Osteocyte (in vitro differentiated cells): ENCODE measurements around the gene PMPCA. TPM values are rescaled to one million over a fixed set of nuclear protein-coding genes. Genes with fewer than 3 reads are reported as not detected.
"Not testable (repeated sequence)": the region's sequence is repeated elsewhere in the genome, so short reads cannot be mapped to it uniquely, and the experiment has no call there.

Experiments
- DNase-seq: peaks from one replicate; pipeline ENCODE4 v3.0.0; 2021; ENCODE audit warnings: mixed read lengths; ENCODE audit not compliant: unreplicated experiment; ENCODE audit errors: extremely low spot score
- H3K27ac Mint-ChIP-seq: one replicate; pipeline ENCODE4 v1.8.0; 2021; ENCODE audit warnings: mild to moderate bottlenecking, mixed read lengths; ENCODE audit not compliant: unreplicated experiment
- H3K27me3 Mint-ChIP-seq: one replicate; pipeline ENCODE4 v1.8.0; 2021; ENCODE audit warnings: mixed read lengths; ENCODE audit not compliant: unreplicated experiment
- H3K36me3 Mint-ChIP-seq: one replicate; pipeline ENCODE4 v1.8.0; 2021; ENCODE audit warnings: mixed read lengths; ENCODE audit not compliant: unreplicated experiment
- H3K4me1 Mint-ChIP-seq: one replicate; pipeline ENCODE4 v1.8.0; 2021; ENCODE audit warnings: mixed read lengths; ENCODE audit not compliant: unreplicated experiment
- H3K4me3 Mint-ChIP-seq: one replicate; pipeline ENCODE4 v1.8.0; 2021; ENCODE audit warnings: mild to moderate bottlenecking, moderate library complexity, mixed read lengths; ENCODE audit not compliant: unreplicated experiment
- H3K9me3 Mint-ChIP-seq: one replicate; pipeline ENCODE4 v1.8.0; 2021; ENCODE audit warnings: mixed read lengths; ENCODE audit not compliant: unreplicated experiment
- total RNA-seq: library from RNA; stranded (reverse); gene quantifications from 2 replicates; pipeline ENCODE4 v1.2.1, GENCODE V29; 2021
- TF ChIP-seq, protein P1 (sequence below): fragments of 200-600 bp; sonication (generic); IDR thresholded peaks from 2 replicates; pipeline ENCODE4 v1.5.0; 2021; ENCODE audit warnings: antibody characterized with exemption, mild to moderate bottlenecking, moderate library complexity

The PMPCA gene
- total RNA-seq, 1 donor from 2014 or later, result 52.8 TPM

DNA sequence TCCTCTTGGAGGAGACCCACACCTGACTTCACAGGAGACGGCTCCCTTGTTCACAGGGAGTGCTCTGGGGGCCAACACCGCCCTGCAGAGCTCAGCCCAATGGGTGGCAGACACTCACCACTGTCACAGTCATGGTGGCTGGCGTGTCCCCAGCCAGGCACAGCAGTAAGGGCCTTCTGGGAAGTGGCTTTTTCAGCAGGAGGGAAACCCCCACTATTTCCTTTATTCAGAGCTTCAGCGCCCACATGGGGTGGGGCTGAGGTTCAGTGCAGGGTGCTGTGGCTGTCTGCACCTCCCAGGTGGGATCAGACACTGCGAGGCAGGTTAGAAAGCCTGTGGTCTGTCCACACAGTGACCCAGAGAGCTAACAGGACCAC is 6.9 kb upstream of the PMPCA start:
- no peak overlapping the region for H3K4me3 Mint-ChIP-seq

DNA sequence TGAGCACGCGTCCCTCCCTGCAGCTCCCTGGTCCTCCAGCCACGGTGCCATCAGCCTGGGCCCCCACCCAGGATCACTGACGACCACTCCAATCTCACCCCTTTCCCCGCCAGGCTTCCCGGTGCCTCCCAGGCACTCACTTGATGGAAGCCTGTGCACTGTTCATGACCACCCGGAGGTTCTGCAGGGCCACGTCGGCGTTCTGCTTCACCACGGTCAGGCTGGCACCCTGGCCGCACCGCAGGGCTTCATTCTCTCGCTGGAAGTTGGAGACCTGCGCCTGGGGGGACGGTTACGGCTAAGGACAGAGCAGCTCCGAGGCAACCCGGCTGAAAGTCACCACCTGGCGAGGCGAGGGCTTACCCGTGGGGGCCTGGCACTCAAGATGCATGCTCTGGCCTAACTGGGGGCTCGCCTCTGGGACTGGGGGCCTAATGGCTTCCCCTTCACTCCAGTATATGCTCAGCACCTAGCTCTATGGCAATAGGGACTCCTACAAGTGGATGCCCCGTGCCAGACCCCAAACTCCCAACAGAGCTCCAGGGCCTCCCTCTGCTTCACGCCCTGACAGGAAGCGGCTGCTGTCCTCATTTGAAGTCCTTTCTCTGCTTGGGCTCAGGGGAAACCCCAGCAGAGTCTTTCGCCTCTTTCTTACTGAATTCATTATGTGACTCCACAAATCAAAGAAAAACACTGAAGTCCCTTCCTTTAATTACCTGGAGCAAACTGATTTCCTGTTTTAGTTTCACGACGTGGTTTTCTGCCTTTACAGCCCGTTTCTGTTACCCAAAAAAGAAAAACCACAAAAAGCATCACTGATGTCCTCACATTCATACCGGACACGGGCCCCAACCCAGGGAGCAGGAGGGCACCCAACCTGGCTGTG is 6.3 kb upstream of the PMPCA start:
- Mint-ChIP-seq H3K27ac (no peak overlapping the region), H3K36me3 (peaks cover 33% of the 10 kb centered on the region), H3K9me3 (no peaks in the 10 kb centered on the region), H3K4me1 (peaks cover 11% of the 10 kb centered on the region), H3K27me3 (no peaks in the 10 kb centered on the region), H3K4me3 (no peak overlapping the region)
- no peak for DNase-seq
- TF ChIP-seq, protein P1, sequence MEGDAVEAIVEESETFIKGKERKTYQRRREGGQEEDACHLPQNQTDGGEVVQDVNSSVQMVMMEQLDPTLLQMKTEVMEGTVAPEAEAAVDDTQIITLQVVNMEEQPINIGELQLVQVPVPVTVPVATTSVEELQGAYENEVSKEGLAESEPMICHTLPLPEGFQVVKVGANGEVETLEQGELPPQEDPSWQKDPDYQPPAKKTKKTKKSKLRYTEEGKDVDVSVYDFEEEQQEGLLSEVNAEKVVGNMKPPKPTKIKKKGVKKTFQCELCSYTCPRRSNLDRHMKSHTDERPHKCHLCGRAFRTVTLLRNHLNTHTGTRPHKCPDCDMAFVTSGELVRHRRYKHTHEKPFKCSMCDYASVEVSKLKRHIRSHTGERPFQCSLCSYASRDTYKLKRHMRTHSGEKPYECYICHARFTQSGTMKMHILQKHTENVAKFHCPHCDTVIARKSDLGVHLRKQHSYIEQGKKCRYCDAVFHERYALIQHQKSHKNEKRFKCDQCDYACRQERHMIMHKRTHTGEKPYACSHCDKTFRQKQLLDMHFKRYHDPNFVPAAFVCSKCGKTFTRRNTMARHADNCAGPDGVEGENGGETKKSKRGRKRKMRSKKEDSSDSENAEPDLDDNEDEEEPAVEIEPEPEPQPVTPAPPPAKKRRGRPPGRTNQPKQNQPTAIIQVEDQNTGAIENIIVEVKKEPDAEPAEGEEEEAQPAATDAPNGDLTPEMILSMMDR, result no peak

More for the DNA sequence above, 6.9 kb upstream of the PMPCA start:
- Mint-ChIP-seq H3K4me1 (peaks cover 11% of the 10 kb centered on the region), H3K36me3 (peaks cover 29% of the 10 kb centered on the region), H3K27ac (no peak overlapping the region), H3K27me3 (no peaks in the 10 kb centered on the region), H3K9me3 (no peaks in the 10 kb centered on the region)
- TF ChIP-seq, protein P1, result no peak
- no peak for DNase-seq

DNA sequence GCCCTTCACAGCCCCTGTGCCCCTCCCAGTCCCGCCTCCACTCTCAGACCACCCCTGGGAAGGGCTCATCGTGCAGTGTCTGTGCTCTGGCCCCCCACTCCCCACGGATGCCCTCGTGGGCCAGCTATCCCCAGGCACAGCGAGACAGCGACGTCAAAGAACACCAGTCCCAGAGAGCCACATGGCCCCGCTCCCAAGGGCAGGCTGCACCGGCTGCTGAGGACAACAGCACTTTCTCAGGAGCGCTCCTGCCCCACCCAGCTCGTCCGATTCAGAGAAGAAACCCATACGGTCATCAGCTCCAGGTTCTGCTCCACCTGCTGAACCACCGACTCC is 5.7 kb upstream of the PMPCA start:
- Mint-ChIP-seq H3K9me3 (no peaks in the 10 kb centered on the region), H3K27ac (no peak overlapping the region), H3K27me3 (no peaks in the 10 kb centered on the region), H3K4me1 (peaks cover 15% of the 10 kb centered on the region), H3K4me3 (no peak overlapping the region), H3K36me3 (peaks cover 33% of the 10 kb centered on the region)
- TF ChIP-seq, protein P1, result no peak
- no peak for DNase-seq

DNA sequence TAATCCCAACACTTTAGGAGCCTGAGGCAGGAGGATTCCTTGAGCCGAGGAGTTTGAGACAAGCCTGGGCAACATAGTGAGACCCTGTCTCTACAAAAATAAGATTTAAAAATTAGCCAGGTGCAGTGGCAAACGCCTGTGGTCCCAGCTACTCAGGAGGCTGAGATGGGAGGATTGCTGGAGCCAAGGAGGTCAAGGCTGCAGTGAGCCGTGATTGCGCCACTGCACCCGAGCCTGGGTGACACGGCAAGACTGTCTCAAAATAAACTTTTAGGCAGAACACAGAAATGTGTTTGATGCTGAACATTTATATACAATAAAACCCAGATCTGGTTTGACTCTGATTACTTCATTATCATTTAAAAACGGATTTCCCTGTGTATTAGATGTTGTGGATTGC is 5.0 kb upstream of the PMPCA start:
- no peak for DNase-seq
- Mint-ChIP-seq H3K9me3 (no peaks in the 10 kb centered on the region), H3K27ac (no peak overlapping the region), H3K36me3 (peaks cover 33% of the 10 kb centered on the region), H3K4me1 (peaks cover 17% of the 10 kb centered on the region), H3K4me3 (no peak overlapping the region), H3K27me3 (no peaks in the 10 kb centered on the region)
- TF ChIP-seq, protein P1, result no peak

DNA sequence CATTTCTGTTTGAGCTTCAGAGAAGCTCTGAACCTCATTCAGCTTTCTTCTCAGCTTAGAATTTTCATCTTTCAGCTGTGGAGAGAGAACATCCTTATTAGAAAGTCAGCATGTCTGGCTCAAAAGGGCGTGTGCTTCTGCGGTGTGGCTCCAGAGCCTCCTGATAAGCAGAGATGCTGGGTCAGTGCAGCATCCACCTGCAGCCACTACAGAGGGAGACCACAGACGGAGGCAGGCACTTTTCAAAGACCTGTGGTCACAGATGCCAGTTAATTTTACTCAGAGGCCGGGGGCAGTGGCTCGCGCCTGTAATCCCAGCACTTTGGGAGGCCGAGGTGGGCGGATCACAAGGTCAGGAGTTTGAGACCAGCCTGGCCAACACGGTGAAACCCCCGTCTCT is 4.6 kb upstream of the PMPCA start:
- not testable (repeated sequence) for H3K9me3 Mint-ChIP-seq, H3K4me3 Mint-ChIP-seq, DNase-seq

DNA sequence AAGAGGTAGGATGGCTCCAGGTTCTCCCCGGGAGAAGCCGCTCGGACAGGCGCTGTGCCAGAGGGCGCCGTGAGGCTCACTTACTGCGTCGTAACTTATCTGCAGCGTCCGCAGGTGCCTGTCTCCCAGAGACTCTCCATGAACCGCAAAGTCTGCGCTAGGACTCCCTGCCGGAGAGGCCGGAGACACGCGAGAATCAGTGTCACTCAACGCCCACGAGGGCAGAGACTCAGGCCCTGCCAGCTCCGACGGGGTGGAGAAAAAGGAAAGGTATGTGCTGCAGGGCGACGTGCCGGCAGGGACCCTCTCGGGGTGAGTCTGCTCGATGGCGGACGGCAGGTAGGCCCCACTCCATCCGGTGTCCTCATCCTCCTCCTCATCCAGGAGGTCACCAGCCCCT is 3.4 kb upstream of the PMPCA start:
- H3K4me1 Mint-ChIP-seq, result peaks cover 27% of the 10 kb centered on the region

More for the DNA sequence above, 4.6 kb upstream of the PMPCA start:
- H3K4me1 Mint-ChIP-seq, result peaks cover 15% of the 10 kb centered on the region
- peaks cover 33% of the 10 kb centered on the region for H3K36me3 Mint-ChIP-seq
- H3K27ac Mint-ChIP-seq, H3K27me3 Mint-ChIP-seq: not testable (repeated sequence)

More for the DNA sequence above, 3.4 kb upstream of the PMPCA start:
- DNase-seq, H3K4me3 Mint-ChIP-seq, H3K27ac Mint-ChIP-seq, H3K27me3 Mint-ChIP-seq, H3K9me3 Mint-ChIP-seq: not testable (repeated sequence)
- H3K36me3 Mint-ChIP-seq, result peaks cover 33% of the 10 kb centered on the region
